ENCODE results near the gene TCTN1.

DNA sequence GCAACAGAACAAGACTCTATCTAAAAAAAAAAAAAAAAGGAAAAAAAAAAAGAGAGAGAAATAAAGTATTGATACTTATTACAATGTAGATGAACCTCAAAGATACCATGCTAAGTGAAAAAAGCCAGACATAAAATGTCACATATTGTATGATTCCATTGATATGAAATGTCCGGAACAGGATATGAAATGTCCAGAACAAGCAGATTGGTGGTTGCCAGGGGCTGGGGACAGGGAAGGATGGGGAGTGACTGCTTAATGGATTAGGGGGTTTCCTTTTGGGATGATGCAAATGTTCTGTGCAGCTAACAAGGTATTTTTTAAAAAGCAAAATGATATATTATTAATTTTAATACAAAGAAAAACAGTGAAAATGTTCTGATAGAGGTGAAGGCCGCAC, 70.0 kb downstream of the TCTN1 start:
- TF ChIP-seq, protein P1, sequence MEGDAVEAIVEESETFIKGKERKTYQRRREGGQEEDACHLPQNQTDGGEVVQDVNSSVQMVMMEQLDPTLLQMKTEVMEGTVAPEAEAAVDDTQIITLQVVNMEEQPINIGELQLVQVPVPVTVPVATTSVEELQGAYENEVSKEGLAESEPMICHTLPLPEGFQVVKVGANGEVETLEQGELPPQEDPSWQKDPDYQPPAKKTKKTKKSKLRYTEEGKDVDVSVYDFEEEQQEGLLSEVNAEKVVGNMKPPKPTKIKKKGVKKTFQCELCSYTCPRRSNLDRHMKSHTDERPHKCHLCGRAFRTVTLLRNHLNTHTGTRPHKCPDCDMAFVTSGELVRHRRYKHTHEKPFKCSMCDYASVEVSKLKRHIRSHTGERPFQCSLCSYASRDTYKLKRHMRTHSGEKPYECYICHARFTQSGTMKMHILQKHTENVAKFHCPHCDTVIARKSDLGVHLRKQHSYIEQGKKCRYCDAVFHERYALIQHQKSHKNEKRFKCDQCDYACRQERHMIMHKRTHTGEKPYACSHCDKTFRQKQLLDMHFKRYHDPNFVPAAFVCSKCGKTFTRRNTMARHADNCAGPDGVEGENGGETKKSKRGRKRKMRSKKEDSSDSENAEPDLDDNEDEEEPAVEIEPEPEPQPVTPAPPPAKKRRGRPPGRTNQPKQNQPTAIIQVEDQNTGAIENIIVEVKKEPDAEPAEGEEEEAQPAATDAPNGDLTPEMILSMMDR (IDR thresholded peaks at IDR 0.05): no peak
- TF ChIP-seq POLR2A (IDR thresholded peaks at IDR 0.05): no peak

Measured in right lobe of liver (tissue), 4 donors.